OCI-LY7 (cell line): Measurements from ENCODE around the gene RSBN1. TPM values are rescaled to one million over a fixed set of nuclear protein-coding genes. Genes with fewer than 3 reads are reported as not detected.

Experiments used
- BruUV-seq: library from RNA; stranded (reverse); fragments of 400-500 nt; replicated peaks from 2 replicates; lab custom pipeline; 2021; lab: Mats Ljungman, UMichigan
- CTCF ChIA-PET: fragments of 300-600 bp; sonication (Branson Sonifier 250); formaldehyde crosslinking; loops from one replicate; lab custom pipeline; 2022; ENCODE audit warnings: antibody characterized with exemption; ENCODE audit not compliant: unreplicated experiment; lab: Charles Lee
- POLR2A ChIA-PET: fragments of 300-600 bp; sonication (Branson Sonifier 250); formaldehyde crosslinking; loops from one replicate; lab custom pipeline; 2022; ENCODE audit warnings: antibody characterized with exemption; lab: Charles Lee
- DNase-seq: peaks from one replicate; pipeline ENCODE4 v3.0.0-alpha.2; 2015; ENCODE audit warnings: low spot score
- H2AFZ ChIP-seq: fragments of 200-600 bp; sonication (generic), shearing (Covaris generic); 2 replicates; pipeline ENCODE4 v1.6.1; 2014; ENCODE audit warnings: mild to moderate bottlenecking, antibody characterized with exemption, low read length, moderate library complexity
- H3K27ac ChIP-seq: fragments of 200-600 bp; sonication (generic); 2 replicates; pipeline ENCODE4 v1.5.1; 2014; ENCODE audit warnings: mixed run types, low read depth, mild to moderate bottlenecking, moderate library complexity, low read length, inconsistent platforms; ENCODE audit not compliant: poor library complexity, severe bottlenecking
- H3K36me3 ChIP-seq: fragments of 200-600 bp; sonication (generic); 2 replicates; pipeline ENCODE4 v1.6.1; 2014; ENCODE audit warnings: mild to moderate bottlenecking, antibody characterized with exemption, low read length, moderate library complexity, mixed read lengths; ENCODE audit not compliant: insufficient read depth
- H3K4me1 ChIP-seq: fragments of 200-600 bp; sonication (generic); 2 replicates; pipeline ENCODE4 v1.5.1; 2014; ENCODE audit warnings: mild to moderate bottlenecking, low read length; ENCODE audit not compliant: insufficient read depth, poor library complexity, severe bottlenecking
- H3K4me2 ChIP-seq: fragments of 200-600 bp; sonication (generic); 2 replicates; pipeline ENCODE4 v1.6.1; 2014; ENCODE audit warnings: mild to moderate bottlenecking, low read length
- H3K4me3 ChIP-seq: fragments of 200-600 bp; sonication (generic); 2 replicates; pipeline ENCODE4 v1.5.1; 2014; ENCODE audit warnings: mild to moderate bottlenecking, low read depth, low read length; ENCODE audit not compliant: poor library complexity, severe bottlenecking
- H3K79me2 ChIP-seq: fragments of 200-600 bp; sonication (generic); 2 replicates; pipeline ENCODE4 v1.6.1; 2016; ENCODE audit warnings: low read depth, mild to moderate bottlenecking, low read length, moderate library complexity, mixed read lengths; ENCODE audit not compliant: insufficient read depth
- H3K9me2 ChIP-seq: fragments of 200-600 bp; sonication (generic); 2 replicates; pipeline ENCODE4 v1.6.1; 2016; ENCODE audit warnings: mild to moderate bottlenecking, low read length, mixed read lengths; ENCODE audit not compliant: insufficient read depth
- H3K9me3 ChIP-seq: fragments of 200-600 bp; sonication (generic); 2 replicates; pipeline ENCODE4 v1.6.1; 2014; ENCODE audit warnings: mild to moderate bottlenecking, mixed run types, low read length, mixed read lengths
- H4K20me1 ChIP-seq: fragments of 200-600 bp; sonication (generic); 2 replicates; pipeline ENCODE4 v1.6.1; 2014; ENCODE audit warnings: mild to moderate bottlenecking, antibody characterized with exemption, low read length, moderate library complexity, mixed read lengths; ENCODE audit not compliant: insufficient read depth
- EZH2phosphoT487 ChIP-seq: fragments of 200-600 bp; sonication (generic); IDR thresholded peaks from 2 replicates; pipeline ENCODE4 v1.6.1; 2018; ENCODE audit warnings: low read depth, borderline replicate concordance, mild to moderate bottlenecking, mixed run types, antibody characterized with exemption, low read length, moderate library complexity, mixed read lengths
- intact Hi-C: fragments of 100-400 bp; cut with micrococcal nuclease; formaldehyde crosslinking; loops from one replicate; pipeline ENCODE4 v1.10.0; 2022; ENCODE audit not compliant: unreplicated experiment
- total RNA-seq, 2 experiments: library from RNA; depleted of rRNA in 1 of 2; stranded (reverse); fragments of >200 nt in 1 of 2; shearing (Covaris generic) in 1 of 2; gene quantifications; 2 replicates each; pipeline ENCODE4 v1.2.3, GENCODE V29; 2014 to 2022
- TF ChIP-seq, protein P1 (sequence below): fragments of 200-600 bp; sonication (generic); conservative IDR thresholded peaks from 2 replicates; pipeline ENCODE4 v1.5.1; 2014; ENCODE audit warnings: mild to moderate bottlenecking, antibody characterized with exemption, low read length, moderate library complexity, mixed read lengths

RSBN1 gene
- total RNA-seq, 2 experiments from 2014 or later, result 10.8 to 19.0 TPM

GRCh38 chr1:113800487-113800886 lies 11.8 kb downstream of the RSBN1 start:
- no peaks in the 10 kb centered on the region for H3K9me3 ChIP-seq
- H3K4me3 ChIP-seq, result no peak overlapping the region
- no peak overlapping the region for H2AFZ ChIP-seq
- H4K20me1 ChIP-seq, result peaks cover 21% of the 10 kb centered on the region
- POLR2A ChIA-PET, result interaction anchor here (1.8 kb wide), 1 partner anchor 40 kb away, joined by 6 read pairs; no protein-coding TSS in a partner anchor
- no peak overlapping the region for H3K27ac ChIP-seq
- peaks cover 78% of the 10 kb centered on the region for H3K79me2 ChIP-seq
- CTCF ChIA-PET, result no interaction called here
- intact Hi-C loops, result no loop called here
- no peak for DNase-seq
- peaks cover 47% of the 10 kb centered on the region for H3K36me3 ChIP-seq
- no peak overlapping the region for H3K4me2 ChIP-seq
- H3K9me2 ChIP-seq, result no peaks in the 10 kb centered on the region
- no peaks in the 10 kb centered on the region for H3K4me1 ChIP-seq
- BruUV-seq, result no TSS peak
- no peak for TF ChIP-seq EZH2phosphoT487
- TF ChIP-seq, protein P1, sequence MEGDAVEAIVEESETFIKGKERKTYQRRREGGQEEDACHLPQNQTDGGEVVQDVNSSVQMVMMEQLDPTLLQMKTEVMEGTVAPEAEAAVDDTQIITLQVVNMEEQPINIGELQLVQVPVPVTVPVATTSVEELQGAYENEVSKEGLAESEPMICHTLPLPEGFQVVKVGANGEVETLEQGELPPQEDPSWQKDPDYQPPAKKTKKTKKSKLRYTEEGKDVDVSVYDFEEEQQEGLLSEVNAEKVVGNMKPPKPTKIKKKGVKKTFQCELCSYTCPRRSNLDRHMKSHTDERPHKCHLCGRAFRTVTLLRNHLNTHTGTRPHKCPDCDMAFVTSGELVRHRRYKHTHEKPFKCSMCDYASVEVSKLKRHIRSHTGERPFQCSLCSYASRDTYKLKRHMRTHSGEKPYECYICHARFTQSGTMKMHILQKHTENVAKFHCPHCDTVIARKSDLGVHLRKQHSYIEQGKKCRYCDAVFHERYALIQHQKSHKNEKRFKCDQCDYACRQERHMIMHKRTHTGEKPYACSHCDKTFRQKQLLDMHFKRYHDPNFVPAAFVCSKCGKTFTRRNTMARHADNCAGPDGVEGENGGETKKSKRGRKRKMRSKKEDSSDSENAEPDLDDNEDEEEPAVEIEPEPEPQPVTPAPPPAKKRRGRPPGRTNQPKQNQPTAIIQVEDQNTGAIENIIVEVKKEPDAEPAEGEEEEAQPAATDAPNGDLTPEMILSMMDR, result no peak

- H3K4me2 ChIP-seq, result no peak overlapping the region
- TF ChIP-seq EZH2phosphoT487, result no peak
- TF ChIP-seq, protein P1, result no peak
- intact Hi-C loops, result no loop called here
- peaks cover 59% of the 10 kb centered on the region for H3K36me3 ChIP-seq
- H2AFZ ChIP-seq, result no peak overlapping the region
- DNase-seq, result no peak
- ChIA-PET POLR2A (no interaction called here), CTCF (no interaction called here)
- H3K9me3 ChIP-seq, result no peaks in the 10 kb centered on the region
- BruUV-seq, result no TSS peak
- H3K27ac ChIP-seq, result no peak overlapping the region
- no peaks in the 10 kb centered on the region for H3K9me2 ChIP-seq
- H3K4me3 ChIP-seq, result no peak overlapping the region
- H3K79me2 ChIP-seq, result peaks cover 48% of the 10 kb centered on the region
- peaks cover 16% of the 10 kb centered on the region for H4K20me1 ChIP-seq
- H3K4me1 ChIP-seq, result peaks cover 3% of the 10 kb centered on the region
These were observed 14.8 kb downstream of the RSBN1 start for GRCh38 chr1:113797472-113797871.
